ENCODE measurements around the gene HABP4. TPM values are rescaled to one million over a fixed set of nuclear protein-coding genes. Genes with fewer than 3 reads are reported as not detected.
"Not testable (repeated sequence)": the region's sequence is repeated elsewhere in the genome, so short reads cannot be mapped to it uniquely, and the experiment has no call there.

Gene HABP4
- total and polyA plus RNA-seq, 4 donors, result 1.1 to 4.0 (median 2.9) TPM

DNA sequence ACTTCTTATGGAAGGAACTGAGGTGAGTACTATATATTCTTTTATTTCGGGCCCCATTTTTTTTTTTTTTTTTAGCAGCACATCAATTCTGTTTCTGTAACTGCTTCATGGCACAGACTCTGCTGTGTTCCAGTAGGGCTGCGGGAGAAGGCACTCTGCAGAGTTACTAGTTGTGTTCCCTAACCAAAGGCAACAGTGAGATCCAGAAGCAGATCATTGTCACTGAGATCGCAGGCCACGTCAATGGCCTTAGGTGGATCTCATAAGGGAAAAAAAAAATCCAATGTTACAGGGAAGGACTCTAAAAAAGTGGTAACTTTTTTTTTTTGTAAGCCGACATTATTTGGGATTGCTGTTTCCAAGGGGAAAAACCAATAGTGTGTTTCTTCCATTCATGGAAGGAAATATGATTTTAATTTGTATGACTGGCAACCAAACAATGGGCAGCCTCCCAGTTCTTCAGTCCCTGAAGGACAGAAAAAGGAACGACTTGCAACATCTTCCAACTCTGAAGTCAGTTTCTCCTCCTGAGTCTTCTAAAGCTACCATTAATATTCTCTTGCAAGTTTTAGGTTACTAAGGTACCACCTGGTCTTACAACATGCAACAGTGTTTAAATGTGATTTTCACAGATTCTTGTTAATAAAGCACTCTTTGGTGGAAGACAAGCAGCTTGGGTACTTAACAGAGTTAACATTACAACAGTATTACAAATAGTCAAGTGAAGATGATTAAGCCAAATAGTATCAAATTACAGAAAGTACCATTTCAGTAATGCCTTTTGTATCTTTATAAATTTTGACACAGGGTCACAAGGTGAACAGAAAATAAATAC is 52.8 kb downstream of the HABP4 start:
- no peak for DNase-seq (ENCODE audit: low spot score)
- H3K27ac ChIP-seq (ENCODE audit: low read depth in 1 of 2, low read length in 2 of 2), result no peak overlapping the region
- H3K27me3 ChIP-seq (ENCODE audit: control insufficient read depth in 4 of 4, insufficient read depth in 4 of 4, low read length in 3 of 4), result no peaks in the 10 kb centered on the region
- 96% methylated on average over 6 of the region's 6 CpGs for WGBS
- H3K4me1 ChIP-seq (ENCODE audit: control insufficient read depth in 4 of 4, insufficient read depth in 4 of 4, low read length in 3 of 4), result no peaks in the 10 kb centered on the region
- TF ChIP-seq TAF1 (conservative IDR thresholded peaks at IDR 0.05), result no peak
- TF ChIP-seq FOXA2 (IDR thresholded peaks at IDR 0.05), result no peak
- TF ChIP-seq HNF4A (conservative IDR thresholded peaks at IDR 0.05), result no peak
- H3K36me3 ChIP-seq (ENCODE audit: control insufficient read depth in 4 of 4, insufficient read depth in 3 of 4, low read depth in 1 of 4, low read length in 3 of 4), result peaks cover 2 to 12% (median 4%) of the 10 kb centered on the region in 4 donors
- H3K4me3 ChIP-seq (ENCODE audit: low read depth in 1 of 3, low read length in 3 of 3), result no peak overlapping the region
- H3K9ac ChIP-seq (ENCODE audit: low read depth in 1 of 2, low read length in 2 of 2), result no peak overlapping the region
- no peaks in the 10 kb centered on the region for H3K9me3 ChIP-seq (ENCODE audit: control insufficient read depth in 4 of 4, low read length in 3 of 4)

DNA sequence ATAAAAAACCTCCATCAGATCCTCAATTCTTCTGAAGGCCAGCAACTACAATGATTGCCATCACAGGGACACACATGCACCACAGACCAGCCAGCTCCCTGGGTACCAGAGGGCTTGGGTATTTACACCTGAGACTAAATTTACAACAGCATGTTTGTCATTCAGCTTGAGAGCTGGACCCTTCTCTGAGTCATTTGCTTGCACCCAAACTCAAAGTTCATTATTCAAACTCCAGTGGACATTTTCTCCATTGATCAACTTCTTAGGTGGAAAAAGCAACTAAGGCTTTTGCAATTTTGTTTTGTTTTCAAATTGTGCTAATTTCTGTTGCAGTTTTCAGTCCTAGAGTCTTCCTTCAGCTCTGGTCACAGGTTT is 53.4 kb downstream of the HABP4 start:
- not testable (repeated sequence) for H3K4me3 ChIP-seq (ENCODE audit: low read depth in 1 of 3, low read length in 3 of 3); H3K4me1 ChIP-seq (ENCODE audit: control insufficient read depth in 4 of 4, insufficient read depth in 4 of 4, low read length in 3 of 4); H3K27me3 ChIP-seq (ENCODE audit: control insufficient read depth in 4 of 4, insufficient read depth in 4 of 4, low read length in 3 of 4); DNase-seq (ENCODE audit: low spot score); H3K9me3 ChIP-seq (ENCODE audit: control insufficient read depth in 4 of 4, low read length in 3 of 4); H3K27ac ChIP-seq (ENCODE audit: low read depth in 1 of 2, low read length in 2 of 2); H3K9ac ChIP-seq (ENCODE audit: low read depth in 1 of 2, low read length in 2 of 2)
- TF ChIP-seq HNF4A (conservative IDR thresholded peaks at IDR 0.05), result peak in 1 of 2 donors; percentile 7
- peaks cover 2 to 12% (median 4%) of the 10 kb centered on the region in 4 donors for H3K36me3 ChIP-seq (ENCODE audit: control insufficient read depth in 4 of 4, insufficient read depth in 3 of 4, low read depth in 1 of 4, low read length in 3 of 4)

DNA sequence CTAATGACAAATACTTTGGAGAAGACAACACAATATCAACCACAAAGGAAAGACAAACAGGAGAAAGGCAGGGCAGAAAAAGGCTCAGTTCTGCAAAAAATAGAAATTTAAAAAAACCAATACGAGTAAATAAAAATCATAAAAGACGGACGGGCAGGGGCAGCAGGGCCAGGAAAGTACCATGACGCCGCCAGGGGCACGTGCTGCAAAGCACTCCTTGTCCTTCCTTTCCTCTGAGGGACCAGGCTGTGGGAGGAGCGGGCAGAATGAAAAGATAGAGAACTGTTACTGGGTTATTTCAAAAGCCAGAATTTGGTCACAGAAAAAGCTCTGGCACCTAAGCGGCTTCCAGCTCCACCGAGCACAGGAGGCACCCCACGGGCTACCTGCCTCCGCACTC is 53.9 kb downstream of the HABP4 start:
- no peaks in the 10 kb centered on the region for H3K9me3 ChIP-seq (ENCODE audit: control insufficient read depth in 4 of 4, low read length in 3 of 4)
- DNase-seq (ENCODE audit: low spot score), result no peak
- H3K4me3 ChIP-seq (ENCODE audit: low read depth in 1 of 3, low read length in 3 of 3), result no peak overlapping the region
- no peaks in the 10 kb centered on the region for H3K27me3 ChIP-seq (ENCODE audit: control insufficient read depth in 4 of 4, insufficient read depth in 4 of 4, low read length in 3 of 4)
- no peaks in the 10 kb centered on the region for H3K4me1 ChIP-seq (ENCODE audit: control insufficient read depth in 4 of 4, insufficient read depth in 4 of 4, low read length in 3 of 4)
- 93% methylated on average over 11 of the region's 11 CpGs for WGBS
- no peak overlapping the region for H3K9ac ChIP-seq (ENCODE audit: low read depth in 1 of 2, low read length in 2 of 2)
- TF ChIP-seq, protein P1, sequence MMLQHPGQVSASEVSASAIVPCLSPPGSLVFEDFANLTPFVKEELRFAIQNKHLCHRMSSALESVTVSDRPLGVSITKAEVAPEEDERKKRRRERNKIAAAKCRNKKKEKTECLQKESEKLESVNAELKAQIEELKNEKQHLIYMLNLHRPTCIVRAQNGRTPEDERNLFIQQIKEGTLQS (IDR thresholded peaks at IDR 0.05), result no peak
- TF ChIP-seq TAF1 (conservative IDR thresholded peaks at IDR 0.05) (no peak), RXRA (IDR thresholded peaks at IDR 0.05) (no peak), HNF4G (IDR thresholded peaks at IDR 0.05) (no peak), FOXA1 (IDR thresholded peaks at IDR 0.05) (no peak), SP1 (IDR thresholded peaks at IDR 0.05) (no peak), YY1 (IDR thresholded peaks at IDR 0.05) (no peak), RAD21 (IDR thresholded peaks at IDR 0.05) (no peak), GABPA (IDR thresholded peaks at IDR 0.05 in 1 of 2, conservative IDR thresholded peaks at IDR 0.05 in 1 of 2) (no peak), JUND (IDR thresholded peaks at IDR 0.05) (no peak), FOXA2 (IDR thresholded peaks at IDR 0.05) (no peak), HNF4A (conservative IDR thresholded peaks at IDR 0.05) (no peak), NR2F2 (IDR thresholded peaks at IDR 0.05) (no peak)
- TF ChIP-seq, protein P2, sequence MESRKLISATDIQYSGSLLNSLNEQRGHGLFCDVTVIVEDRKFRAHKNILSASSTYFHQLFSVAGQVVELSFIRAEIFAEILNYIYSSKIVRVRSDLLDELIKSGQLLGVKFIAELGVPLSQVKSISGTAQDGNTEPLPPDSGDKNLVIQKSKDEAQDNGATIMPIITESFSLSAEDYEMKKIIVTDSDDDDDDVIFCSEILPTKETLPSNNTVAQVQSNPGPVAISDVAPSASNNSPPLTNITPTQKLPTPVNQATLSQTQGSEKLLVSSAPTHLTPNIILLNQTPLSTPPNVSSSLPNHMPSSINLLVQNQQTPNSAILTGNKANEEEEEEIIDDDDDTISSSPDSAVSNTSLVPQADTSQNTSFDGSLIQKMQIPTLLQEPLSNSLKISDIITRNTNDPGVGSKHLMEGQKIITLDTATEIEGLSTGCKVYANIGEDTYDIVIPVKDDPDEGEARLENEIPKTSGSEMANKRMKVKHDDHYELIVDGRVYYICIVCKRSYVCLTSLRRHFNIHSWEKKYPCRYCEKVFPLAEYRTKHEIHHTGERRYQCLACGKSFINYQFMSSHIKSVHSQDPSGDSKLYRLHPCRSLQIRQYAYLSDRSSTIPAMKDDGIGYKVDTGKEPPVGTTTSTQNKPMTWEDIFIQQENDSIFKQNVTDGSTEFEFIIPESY (IDR thresholded peaks at IDR 0.05), result no peak
- TF ChIP-seq, protein P3, sequence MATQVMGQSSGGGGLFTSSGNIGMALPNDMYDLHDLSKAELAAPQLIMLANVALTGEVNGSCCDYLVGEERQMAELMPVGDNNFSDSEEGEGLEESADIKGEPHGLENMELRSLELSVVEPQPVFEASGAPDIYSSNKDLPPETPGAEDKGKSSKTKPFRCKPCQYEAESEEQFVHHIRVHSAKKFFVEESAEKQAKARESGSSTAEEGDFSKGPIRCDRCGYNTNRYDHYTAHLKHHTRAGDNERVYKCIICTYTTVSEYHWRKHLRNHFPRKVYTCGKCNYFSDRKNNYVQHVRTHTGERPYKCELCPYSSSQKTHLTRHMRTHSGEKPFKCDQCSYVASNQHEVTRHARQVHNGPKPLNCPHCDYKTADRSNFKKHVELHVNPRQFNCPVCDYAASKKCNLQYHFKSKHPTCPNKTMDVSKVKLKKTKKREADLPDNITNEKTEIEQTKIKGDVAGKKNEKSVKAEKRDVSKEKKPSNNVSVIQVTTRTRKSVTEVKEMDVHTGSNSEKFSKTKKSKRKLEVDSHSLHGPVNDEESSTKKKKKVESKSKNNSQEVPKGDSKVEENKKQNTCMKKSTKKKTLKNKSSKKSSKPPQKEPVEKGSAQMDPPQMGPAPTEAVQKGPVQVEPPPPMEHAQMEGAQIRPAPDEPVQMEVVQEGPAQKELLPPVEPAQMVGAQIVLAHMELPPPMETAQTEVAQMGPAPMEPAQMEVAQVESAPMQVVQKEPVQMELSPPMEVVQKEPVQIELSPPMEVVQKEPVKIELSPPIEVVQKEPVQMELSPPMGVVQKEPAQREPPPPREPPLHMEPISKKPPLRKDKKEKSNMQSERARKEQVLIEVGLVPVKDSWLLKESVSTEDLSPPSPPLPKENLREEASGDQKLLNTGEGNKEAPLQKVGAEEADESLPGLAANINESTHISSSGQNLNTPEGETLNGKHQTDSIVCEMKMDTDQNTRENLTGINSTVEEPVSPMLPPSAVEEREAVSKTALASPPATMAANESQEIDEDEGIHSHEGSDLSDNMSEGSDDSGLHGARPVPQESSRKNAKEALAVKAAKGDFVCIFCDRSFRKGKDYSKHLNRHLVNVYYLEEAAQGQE (IDR thresholded peaks at IDR 0.05), result no peak
- TF ChIP-seq, protein P4, sequence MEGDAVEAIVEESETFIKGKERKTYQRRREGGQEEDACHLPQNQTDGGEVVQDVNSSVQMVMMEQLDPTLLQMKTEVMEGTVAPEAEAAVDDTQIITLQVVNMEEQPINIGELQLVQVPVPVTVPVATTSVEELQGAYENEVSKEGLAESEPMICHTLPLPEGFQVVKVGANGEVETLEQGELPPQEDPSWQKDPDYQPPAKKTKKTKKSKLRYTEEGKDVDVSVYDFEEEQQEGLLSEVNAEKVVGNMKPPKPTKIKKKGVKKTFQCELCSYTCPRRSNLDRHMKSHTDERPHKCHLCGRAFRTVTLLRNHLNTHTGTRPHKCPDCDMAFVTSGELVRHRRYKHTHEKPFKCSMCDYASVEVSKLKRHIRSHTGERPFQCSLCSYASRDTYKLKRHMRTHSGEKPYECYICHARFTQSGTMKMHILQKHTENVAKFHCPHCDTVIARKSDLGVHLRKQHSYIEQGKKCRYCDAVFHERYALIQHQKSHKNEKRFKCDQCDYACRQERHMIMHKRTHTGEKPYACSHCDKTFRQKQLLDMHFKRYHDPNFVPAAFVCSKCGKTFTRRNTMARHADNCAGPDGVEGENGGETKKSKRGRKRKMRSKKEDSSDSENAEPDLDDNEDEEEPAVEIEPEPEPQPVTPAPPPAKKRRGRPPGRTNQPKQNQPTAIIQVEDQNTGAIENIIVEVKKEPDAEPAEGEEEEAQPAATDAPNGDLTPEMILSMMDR (IDR thresholded peaks at IDR 0.05; ENCODE audit: low read depth, low read length, missing input control), result no peak
- no peak overlapping the region for H3K27ac ChIP-seq (ENCODE audit: low read depth in 1 of 2, low read length in 2 of 2)
- peaks cover 2 to 12% (median 7%) of the 10 kb centered on the region in 4 donors for H3K36me3 ChIP-seq (ENCODE audit: control insufficient read depth in 4 of 4, insufficient read depth in 3 of 4, low read depth in 1 of 4, low read length in 3 of 4)

Measured in liver (tissue), 9 donors.